ENCODE data around the gene TMA7.

Gene TMA7

DNA sequence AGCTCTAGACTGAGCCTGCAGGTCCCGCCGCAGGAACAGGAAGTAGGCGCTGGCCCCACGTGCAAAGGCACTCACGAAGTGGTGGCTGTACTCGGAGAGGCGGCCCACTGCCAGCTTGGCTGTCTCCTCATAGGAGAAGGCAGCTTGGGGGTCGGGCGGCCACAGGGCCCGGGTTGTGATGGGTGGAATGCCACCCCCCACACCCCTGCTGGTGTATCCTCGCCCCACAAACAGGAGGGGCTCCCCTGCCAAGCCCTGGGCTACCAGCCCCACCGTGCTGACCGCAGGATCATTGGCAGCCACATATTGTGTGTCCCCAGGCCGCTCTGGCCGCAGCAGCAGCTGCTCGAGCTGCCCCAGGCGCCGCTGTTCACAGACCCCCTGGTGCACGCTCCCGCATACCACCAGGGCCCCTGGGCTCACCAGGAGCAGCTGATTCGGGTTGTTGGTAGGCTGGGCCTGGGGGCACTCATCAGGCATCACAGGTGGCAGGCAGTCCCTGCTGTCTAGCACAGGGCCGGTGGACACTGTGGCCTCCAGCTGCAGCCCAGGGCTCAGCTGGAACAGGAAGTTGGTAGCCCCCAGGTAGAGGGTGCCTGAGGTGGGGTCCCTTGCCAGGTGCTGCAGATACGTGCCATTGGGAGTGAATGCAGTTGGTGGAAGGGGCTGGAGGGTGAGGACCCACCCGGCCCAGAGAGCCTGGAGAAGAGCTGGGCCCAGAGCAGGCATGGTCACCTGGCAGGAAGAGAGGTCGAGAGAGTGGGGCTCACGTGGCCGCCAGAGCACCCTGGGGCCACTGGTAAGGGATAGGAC lies 16.0 kb upstream of the TMA7 start:
- no peak for DNase-seq

DNA sequence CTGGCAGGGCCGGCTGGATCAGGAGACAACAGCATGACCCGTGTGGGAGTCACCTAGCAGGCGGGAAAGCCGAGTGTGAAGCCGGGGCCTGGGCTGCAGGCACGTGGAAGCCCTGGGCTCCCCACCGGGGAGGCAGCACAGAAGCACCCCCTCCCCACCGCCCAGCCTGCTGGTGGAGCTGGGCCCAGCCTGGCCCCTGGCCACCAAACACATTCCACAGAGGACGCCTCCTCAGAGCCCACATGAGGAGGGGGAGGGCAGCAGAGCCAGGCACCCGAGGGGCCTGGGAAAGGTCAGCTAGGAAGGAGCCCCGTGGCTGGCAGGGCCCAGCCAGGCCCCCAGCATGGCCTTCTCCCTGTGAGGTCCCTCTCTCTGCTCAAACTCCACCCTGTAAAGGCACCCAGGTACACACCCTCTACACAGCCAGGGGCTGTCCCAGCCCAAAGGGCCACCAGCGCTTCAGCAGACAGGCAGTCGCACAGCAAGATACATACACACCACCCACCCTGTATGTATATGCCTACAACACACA lies 14.7 kb upstream of the TMA7 start:
- no peak for DNase-seq

DNA sequence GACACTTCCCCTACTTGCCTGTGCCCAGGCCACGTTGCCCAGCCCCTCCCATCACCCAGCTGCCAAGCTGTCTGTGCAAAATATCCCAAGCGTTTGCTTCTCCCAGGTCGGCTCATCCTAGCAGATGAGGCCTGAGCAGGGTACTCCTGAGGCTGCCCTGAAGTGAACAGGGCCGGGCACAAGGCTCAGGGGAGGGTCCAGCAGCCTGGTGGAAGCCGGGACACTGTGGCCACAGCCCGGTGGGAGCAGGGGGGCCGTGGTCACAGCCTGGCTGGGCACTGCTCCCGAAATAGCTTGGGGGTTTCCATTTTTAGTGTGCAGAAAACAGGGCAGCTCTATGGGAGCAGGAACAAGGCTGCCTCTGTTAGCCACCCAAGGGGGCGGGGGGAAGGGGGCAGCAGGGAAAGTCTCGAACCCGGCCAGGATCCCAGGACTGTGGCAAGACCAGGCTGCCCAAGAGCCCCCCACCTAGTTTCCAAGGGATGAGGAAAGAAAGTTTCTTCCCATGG lies 13.6 kb upstream of the TMA7 start:
- no peak for DNase-seq

- DNase-seq: no peak
Measured at GRCh38 chr3:48426944-48427629, 13.0 kb upstream of the TMA7 start.

- no peak for DNase-seq
Measured at GRCh38 chr3:48427630-48427962, 12.5 kb upstream of the TMA7 start.

GRCh38 chr3:48428088-48428571 lies 11.9 kb upstream of the TMA7 start:
- DNase-seq: no peak

DNA sequence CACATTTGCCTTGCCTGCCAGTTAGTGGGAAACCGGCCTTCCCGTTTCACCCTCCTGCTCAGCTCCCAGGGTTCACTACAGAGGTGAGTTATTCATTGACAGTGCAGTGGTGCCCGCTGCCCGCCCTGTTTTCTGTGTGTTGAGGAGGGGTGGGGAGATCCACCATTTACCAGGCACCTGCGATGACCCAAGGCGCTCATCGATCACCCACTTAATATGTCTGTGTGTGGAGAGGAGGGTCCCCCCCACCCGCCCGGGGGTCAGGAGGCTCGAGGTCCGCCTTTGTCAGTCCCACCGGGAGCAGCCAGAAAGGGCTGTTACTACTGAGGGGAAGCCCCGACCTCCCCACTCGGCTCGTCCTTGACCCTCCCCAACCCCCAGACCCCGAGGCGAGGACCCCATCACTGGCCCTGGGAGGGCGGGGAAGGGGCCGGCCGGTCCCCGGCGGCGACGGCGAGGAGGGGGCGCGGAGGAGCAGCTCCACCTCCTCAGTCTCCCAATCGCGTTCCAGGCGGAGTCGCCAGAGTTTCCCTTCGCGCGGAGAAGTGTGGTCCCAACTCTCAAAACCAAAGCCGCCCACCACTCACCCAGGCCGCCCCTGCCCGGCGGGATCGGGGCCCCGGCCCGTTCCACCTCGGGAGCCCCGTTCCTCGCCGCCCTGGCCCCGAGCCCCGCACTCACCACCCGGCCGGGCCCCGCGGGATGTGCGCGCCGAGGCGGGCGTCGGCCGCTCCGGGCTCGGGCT lies 11.3 kb upstream of the TMA7 start:
- no peak for DNase-seq

DNA sequence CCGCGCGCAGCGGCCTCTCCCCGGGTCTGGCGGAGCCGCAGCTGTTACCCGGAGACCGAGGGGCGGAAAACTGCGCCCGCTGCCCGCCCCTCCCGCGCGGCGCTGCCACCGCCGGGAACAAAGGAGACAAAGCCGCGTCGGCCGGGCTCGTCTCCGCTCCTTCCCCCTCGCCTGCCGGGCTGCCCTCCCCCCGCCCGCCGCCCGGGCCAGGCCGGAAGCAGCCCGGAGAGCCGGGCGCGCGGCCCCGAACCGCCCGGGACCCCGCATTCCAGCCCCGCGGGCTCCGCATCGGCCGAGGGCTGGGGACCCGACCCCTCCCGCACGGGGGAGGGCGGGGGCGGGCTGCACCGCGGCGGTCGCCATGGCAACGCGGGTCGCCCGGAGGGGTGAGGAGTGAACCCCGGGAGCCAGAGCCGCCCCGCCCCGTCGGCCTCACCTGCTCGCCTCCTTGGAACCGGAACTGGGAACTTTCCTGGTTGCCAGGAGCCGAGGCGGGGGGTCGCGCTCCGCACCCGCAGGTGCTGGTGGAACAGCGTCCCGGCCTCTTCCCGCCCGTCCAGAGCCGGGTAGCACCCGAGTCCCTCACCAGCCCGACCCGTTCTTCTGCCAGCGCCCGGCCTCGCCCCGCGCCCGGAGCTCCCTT lies 10.6 kb upstream of the TMA7 start:
- DNase-seq: peak; percentile 55

DNA sequence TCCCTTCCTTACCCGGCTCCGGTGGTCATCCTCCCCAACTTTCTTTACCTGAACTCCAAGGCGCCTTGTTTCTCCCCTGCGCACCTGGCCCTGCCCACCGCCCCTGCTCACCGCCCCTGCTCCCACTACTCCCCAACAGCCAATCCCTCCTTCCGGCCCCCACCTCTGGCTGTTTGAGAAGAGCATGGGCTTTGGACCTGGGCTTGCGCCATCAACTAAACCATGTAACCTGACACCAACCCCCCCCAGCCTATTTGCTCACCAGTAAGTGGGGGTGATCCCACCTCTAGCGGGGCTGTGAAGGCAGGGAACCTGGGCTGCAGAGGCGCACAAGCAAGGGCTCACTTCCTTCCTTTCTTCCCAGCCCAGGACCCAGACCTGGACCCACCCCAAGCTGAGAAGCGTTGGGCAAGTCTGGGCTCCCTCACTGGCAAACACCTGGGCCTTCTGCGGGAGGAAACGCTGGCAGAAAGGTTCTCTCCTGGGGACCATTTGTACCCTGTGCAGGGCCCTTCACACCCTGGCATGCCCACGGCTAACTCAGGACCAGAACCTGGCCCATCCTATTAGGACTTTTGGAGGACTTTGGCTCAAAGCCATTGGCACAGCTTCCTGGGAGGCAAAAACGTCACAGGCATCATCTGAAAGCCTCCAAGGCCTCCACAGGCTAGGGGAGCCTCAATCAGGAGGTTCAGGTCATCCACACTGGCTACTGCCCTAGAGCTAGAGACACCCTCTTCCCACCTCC lies 9.9 kb upstream of the TMA7 start, which contains the start of gene PLXNB1:
TSS of gene PLXNB1 (minus strand) at position 127 of the 748 bp plus-strand sequence. CDS start 5,475 bp downstream, outside the sequence.
- no peak for DNase-seq

GRCh38 chr3:48430708-48431101 lies 9.4 kb upstream of the TMA7 start:
- DNase-seq: no peak

DNA sequence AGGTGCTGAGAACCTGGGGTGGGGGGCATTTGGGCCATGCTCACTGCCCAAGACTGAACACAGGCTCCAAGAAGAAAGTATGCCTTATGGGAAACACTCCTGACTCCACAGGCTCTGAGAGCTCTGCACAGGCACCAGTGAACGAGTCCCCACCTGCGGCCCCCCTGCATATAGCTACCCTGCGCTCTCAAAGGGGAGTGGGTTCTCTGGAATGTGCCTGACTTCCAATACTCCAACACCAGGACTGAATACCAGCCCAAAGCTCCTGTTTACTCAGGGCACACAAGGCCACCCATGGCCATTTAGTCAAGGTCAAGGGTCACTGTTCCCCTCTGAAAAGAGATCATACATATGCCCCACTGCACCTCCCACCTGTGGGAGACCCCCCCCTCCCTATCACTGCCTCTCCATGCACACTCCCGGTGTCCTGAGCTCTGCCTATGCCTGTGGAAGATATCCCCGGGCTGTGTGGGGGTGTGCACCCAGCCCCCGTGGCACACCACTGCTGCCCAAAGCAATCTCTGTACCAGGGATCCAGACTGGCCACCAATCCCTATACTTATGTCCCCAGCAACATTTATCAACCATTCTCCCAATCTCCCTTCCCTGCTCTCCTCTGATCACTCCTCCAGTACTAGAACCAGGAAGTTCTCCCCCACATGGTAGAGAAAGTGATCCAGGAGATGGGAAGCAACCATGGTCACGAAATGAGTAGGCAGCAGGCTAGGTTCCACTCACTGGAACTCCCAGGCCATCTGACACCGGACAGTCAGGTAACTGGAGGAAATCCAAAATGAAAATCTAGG lies 8.6 kb upstream of the TMA7 start:
- no peak for DNase-seq

GRCh38 chr3:48432411-48433371 lies 7.4 kb upstream of the TMA7 start:
- no peak for DNase-seq

DNA sequence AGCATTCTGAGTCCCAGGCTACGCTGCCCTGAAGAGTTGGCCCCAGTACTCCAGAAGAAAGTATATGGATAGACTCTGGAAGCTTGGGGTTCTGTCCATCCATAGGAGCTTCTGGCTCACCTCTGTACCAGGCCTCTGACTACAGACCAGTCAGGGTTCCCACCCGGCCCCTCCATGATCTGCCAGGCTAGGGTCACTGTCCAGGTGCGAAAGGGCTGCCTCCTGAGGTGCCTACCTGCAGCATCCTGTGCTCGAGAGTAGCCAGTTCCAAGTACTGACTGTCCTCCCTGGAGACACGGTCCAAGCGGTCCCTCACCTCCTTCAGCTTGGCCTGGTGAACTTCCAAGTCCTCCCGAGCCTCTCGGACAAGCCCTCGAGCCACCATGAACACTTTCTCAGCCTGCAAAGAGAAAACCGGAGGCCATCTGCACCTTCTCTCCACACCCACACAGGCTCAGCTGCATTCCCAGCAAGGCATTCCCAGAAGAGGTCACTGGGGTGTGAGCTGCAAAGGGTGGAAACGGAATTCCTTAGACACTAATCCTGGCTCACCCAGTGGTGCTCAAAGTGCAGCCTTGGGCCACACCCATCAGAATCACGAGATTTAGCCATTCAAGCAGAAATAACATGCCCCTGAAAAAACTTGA lies 6.5 kb upstream of the TMA7 start:
- no peak for DNase-seq

DNA sequence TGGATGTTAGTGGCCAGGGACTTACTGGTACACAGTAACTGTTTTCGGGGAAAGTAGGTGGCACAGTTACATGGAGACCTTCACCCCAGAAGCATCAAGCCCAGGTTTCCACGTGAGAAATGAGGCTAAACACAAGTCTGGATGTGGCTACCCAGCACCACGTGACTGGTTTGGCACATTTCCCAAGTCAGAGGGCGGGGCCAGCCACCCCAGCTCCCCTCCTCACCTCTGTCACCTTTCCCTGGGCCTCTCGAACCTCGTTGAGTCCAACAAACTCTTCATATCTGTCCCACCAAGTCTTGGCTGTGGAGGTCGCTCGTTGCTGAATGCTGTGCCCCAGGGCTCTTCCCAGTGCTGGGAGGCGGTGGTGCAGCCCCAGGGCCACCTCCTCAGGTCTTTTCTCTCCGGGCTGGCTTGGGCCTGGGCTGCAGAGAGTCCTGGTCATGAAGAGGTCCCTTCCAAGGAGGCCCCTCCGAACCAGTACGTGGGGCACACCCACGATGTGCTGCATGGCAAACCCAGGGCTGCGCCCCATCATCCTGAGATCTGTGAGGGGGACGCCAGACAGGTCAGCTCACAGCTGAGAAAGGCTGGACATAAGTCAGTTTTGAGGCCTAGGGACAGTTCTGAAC lies 5.3 kb upstream of the TMA7 start:
- DNase-seq: no peak

DNA sequence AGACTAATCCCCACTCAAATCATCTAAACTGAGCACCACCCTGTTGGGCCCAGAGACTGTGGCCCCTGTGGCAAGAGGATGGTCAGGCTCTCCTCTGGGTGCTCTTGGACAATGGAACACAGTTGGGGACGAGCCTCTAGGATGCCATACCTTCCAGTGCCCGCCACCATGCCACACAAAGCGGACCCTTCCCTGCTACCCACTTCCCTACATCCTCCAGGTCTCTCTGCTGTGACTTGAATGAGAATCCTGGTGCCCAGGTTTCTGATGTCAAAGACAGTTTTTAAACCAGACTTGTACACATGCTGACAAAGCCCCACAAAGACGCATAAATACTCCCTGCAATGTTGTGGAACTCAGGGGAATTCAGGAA lies 4.8 kb upstream of the TMA7 start:
- DNase-seq: no peak

- DNase-seq: peak; percentile 84
Measured at GRCh38 chr3:48435774-48436476, 4.1 kb upstream of the TMA7 start.

GRCh38 chr3:48436477-48436787 lies 3.6 kb upstream of the TMA7 start:
- no peak for DNase-seq

DNA sequence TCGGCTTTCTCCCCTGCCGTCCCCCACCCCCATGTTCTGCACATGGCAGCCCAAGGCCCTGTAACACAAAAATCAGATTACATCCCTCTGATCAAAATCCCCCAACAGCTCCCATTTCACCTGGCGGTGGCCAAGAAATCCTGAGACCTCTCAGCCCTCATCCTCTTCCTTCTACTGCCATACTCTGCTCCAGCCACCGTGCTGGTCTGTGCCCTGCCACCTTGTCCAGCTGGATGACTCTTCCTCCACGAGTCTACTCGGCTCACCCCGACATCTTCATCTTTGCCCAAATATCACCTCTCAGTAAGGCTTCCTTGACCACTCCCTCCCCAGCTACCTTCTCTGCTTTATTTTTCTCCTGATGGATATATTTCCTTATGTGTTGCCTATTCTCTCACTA lies 3.2 kb upstream of the TMA7 start:
- no peak for DNase-seq

Measured in activated T-cell treated with anti-CD3 and anti-CD28 coated beads for 4 hours (primary cell).